MM.1S (cell line): Measurements from ENCODE around the gene PLAAT4.

Experiments used
- DNase-seq: peaks from one replicate; pipeline ENCODE4 v3.0.0-alpha.2; 2015
- H2AFZ ChIP-seq: fragments of 300-600 bp; sonication (generic); 2 replicates; pipeline ENCODE4 v1.6.0; 2016; ENCODE audit warnings: antibody characterized with exemption, low read length
- H3F3A ChIP-seq: fragments of 300-600 bp; sonication (generic); 2 replicates; pipeline ENCODE4 v1.6.1; 2016; ENCODE audit warnings: mild to moderate bottlenecking, antibody characterized with exemption, low read length, moderate library complexity, mixed read lengths; ENCODE audit not compliant: insufficient read depth
- H3K27ac ChIP-seq: fragments of 300-600 bp; sonication (generic); 2 replicates; pipeline ENCODE4 v1.5.1; 2016; ENCODE audit warnings: mild to moderate bottlenecking, low read length
- H3K27me3 ChIP-seq: fragments of 300-600 bp; sonication (generic); replicated peaks from 2 replicates; pipeline ENCODE4 v1.6.0; 2016; ENCODE audit warnings: low read length; ENCODE audit not compliant: insufficient read depth
- H3K36me3 ChIP-seq: fragments of 300-600 bp; sonication (generic); replicated peaks from 2 replicates; pipeline ENCODE4 v1.6.1; 2016; ENCODE audit warnings: mild to moderate bottlenecking, low read length, mixed read lengths; ENCODE audit not compliant: insufficient read depth
- H3K4me1 ChIP-seq: fragments of 300-600 bp; sonication (generic); 2 replicates; pipeline ENCODE4 v1.6.1; 2016; ENCODE audit warnings: low read length, mixed read lengths
- H3K4me2 ChIP-seq: fragments of 300-600 bp; sonication (generic); 2 replicates; pipeline ENCODE4 v1.6.0; 2016; ENCODE audit warnings: low read depth, low read length
- H3K4me3 ChIP-seq: fragments of 300-600 bp; sonication (generic); 2 replicates; pipeline ENCODE4 v1.5.1; 2016; ENCODE audit warnings: low read length, mixed read lengths
- H3K79me2 ChIP-seq: fragments of 300-600 bp; sonication (generic); 2 replicates; pipeline ENCODE4 v1.6.1; 2016; ENCODE audit warnings: mixed run types, low read length, mixed read lengths
- H3K9ac ChIP-seq: fragments of 300-600 bp; sonication (generic); 2 replicates; pipeline ENCODE4 v1.6.1; 2016; ENCODE audit warnings: low read length, mixed read lengths
- H3K9me2 ChIP-seq: fragments of 300-600 bp; sonication (generic); replicated peaks from 2 replicates; pipeline ENCODE4 v1.6.1; 2016; ENCODE audit warnings: mild to moderate bottlenecking, low read length, mixed read lengths; ENCODE audit not compliant: insufficient read depth
- H3K9me3 ChIP-seq: fragments of 300-600 bp; sonication (generic); replicated peaks from 2 replicates; pipeline ENCODE4 v1.6.1; 2016; ENCODE audit warnings: mild to moderate bottlenecking, low read length, mixed read lengths; ENCODE audit not compliant: insufficient read depth
- H4K20me1 ChIP-seq: fragments of 300-600 bp; sonication (generic); 2 replicates; pipeline ENCODE4 v1.6.1; 2016; ENCODE audit warnings: mild to moderate bottlenecking, low read length, moderate library complexity, mixed read lengths; ENCODE audit not compliant: insufficient read depth
- CTCF ChIP-seq: fragments of 300-600 bp; sonication (generic); IDR thresholded peaks from 2 replicates; pipeline ENCODE4 v1.5.1; 2016; ENCODE audit warnings: antibody characterized with exemption, low read length, mixed read lengths
- EZH2 ChIP-seq: fragments of 300-600 bp; sonication (generic); optimal IDR thresholded peaks from 2 replicates; pipeline ENCODE3; 2017; ENCODE audit warnings: low read depth, mild to moderate bottlenecking, antibody characterized with exemption, low read length, mixed read lengths
- EZH2phosphoT487 ChIP-seq: fragments of 300-600 bp; sonication (generic); IDR thresholded peaks from 2 replicates; pipeline ENCODE4 v1.6.1; 2018; ENCODE audit warnings: antibody characterized with exemption, low read length

The PLAAT4 gene

GRCh38 chr11:63508009-63508408, 28.6 kb upstream of the PLAAT4 start:
- DNase-seq = peak; percentile 37
- H3K9ac ChIP-seq = no peak overlapping the region
- TF ChIP-seq EZH2phosphoT487 (no peak), CTCF (peak; percentile 47), EZH2 (no peak)
- no peaks in the 10 kb centered on the region for H3K36me3 ChIP-seq
- no peak overlapping the region for H3K4me2 ChIP-seq
- no peak overlapping the region for H3K4me3 ChIP-seq
- H4K20me1 ChIP-seq = no peaks in the 10 kb centered on the region
- H3K4me1 ChIP-seq = no peaks in the 10 kb centered on the region
- H3K27ac ChIP-seq = no peak overlapping the region
- no peaks in the 10 kb centered on the region for H3K27me3 ChIP-seq
- H3F3A ChIP-seq = no peaks in the 10 kb centered on the region
- no peaks in the 10 kb centered on the region for H3K9me3 ChIP-seq
- H3K79me2 ChIP-seq = no peaks in the 10 kb centered on the region
- H2AFZ ChIP-seq = no peak overlapping the region
- no peaks in the 10 kb centered on the region for H3K9me2 ChIP-seq

GRCh38 chr11:63508745-63509144, 27.9 kb upstream of the PLAAT4 start:
- Histone ChIP-seq H3K4me3 (no peak overlapping the region), H3K4me2 (no peak overlapping the region), H3K9me2 (no peaks in the 10 kb centered on the region), H3K27me3 (no peaks in the 10 kb centered on the region), H2AFZ (no peak overlapping the region), H3K36me3 (no peaks in the 10 kb centered on the region), H3K4me1 (no peaks in the 10 kb centered on the region), H3K79me2 (no peaks in the 10 kb centered on the region), H3F3A (no peaks in the 10 kb centered on the region), H3K27ac (no peak overlapping the region), H3K9ac (no peak overlapping the region), H4K20me1 (no peaks in the 10 kb centered on the region), H3K9me3 (no peaks in the 10 kb centered on the region)
- no peak for TF ChIP-seq EZH2phosphoT487
- TF ChIP-seq CTCF = no peak
- DNase-seq = no peak

- Histone ChIP-seq H3K4me1 (no peaks in the 10 kb centered on the region), H3K79me2 (no peaks in the 10 kb centered on the region), H3K9me2 (no peaks in the 10 kb centered on the region), H3K4me3 (no peak overlapping the region), H3K9ac (no peak overlapping the region), H3K36me3 (no peaks in the 10 kb centered on the region), H3K9me3 (no peaks in the 10 kb centered on the region), H3K4me2 (no peak overlapping the region), H3K27ac (no peak overlapping the region), H3K27me3 (no peaks in the 10 kb centered on the region), H3F3A (no peaks in the 10 kb centered on the region), H2AFZ (no peak overlapping the region), H4K20me1 (no peaks in the 10 kb centered on the region)
- DNase-seq = no peak
- no peak for TF ChIP-seq EZH2
- no peak for TF ChIP-seq EZH2phosphoT487
- TF ChIP-seq CTCF = no peak
These were observed 26.1 kb upstream of the PLAAT4 start for GRCh38 chr11:63510360-63511047.
